GM12878 (cell line): ENCODE results near the gene SFXN2. TPM values are rescaled to one million over a fixed set of nuclear protein-coding genes. Genes with fewer than 3 reads are reported as not detected.

Experiments
- ATAC-seq: fragments of 200-7000 bp; cut with Tn5 transposase; 3 replicates; pipeline ENCODE4 v1.9.1; 2020; ENCODE audit warnings: mild to moderate bottlenecking, moderate library complexity
- BruUV-seq: library from RNA; stranded (reverse); fragments of 400-500 nt; replicated peaks from 2 replicates; lab custom pipeline; 2021; lab: Mats Ljungman, UMichigan
- CTCF ChIA-PET: fragments of 300-600 bp; sonication (Branson Sonifier 250); formaldehyde crosslinking; extraction: SDS; loops from one replicate; lab custom pipeline; 2021; ENCODE audit warnings: inconsistent platforms; lab: Yijun Ruan, JAX
- POLR2A ChIA-PET: fragments of 350-600 bp; formaldehyde crosslinking; extraction: SDS; loops from one replicate; lab custom pipeline; 2021; ENCODE audit warnings: inconsistent platforms; lab: Charles Lee
- RAD21 ChIA-PET: fragments of 300-600 bp; sonication (Branson Sonifier 250); formaldehyde crosslinking; loops from one replicate; lab custom pipeline; 2023; ENCODE audit warnings: antibody characterized with exemption; ENCODE audit not compliant: unreplicated experiment; lab: Charles Lee
- SMC1A ChIA-PET: fragments of 300-600 bp; sonication (Branson Sonifier 250); formaldehyde crosslinking; loops from one replicate; lab custom pipeline; 2023; ENCODE audit not compliant: unreplicated experiment, uncharacterized antibody; lab: Charles Lee
- DNase-seq: peaks from one replicate; pipeline ENCODE4 v3.0.0-alpha.2; 2011; ENCODE audit warnings: low read depth, low spot score
- FAIRE-seq: peaks from 3 replicates; lab custom pipeline; 2011; peaks lifted over from hg19 to GRCh38; lab: Jason Lieb, UNC
- H2AFZ ChIP-seq: 2 replicates; pipeline ENCODE4 v1.6.0; 2011; ENCODE audit warnings: low read depth, low read length, control low read depth; ENCODE audit not compliant: control insufficient read depth
- H3K27ac ChIP-seq: 2 replicates; pipeline ENCODE4 v1.5.1; 2011; ENCODE audit warnings: control low read depth; ENCODE audit not compliant: control insufficient read depth, insufficient read depth
- H3K27me3 ChIP-seq, 2 experiments: replicated peaks in 1 of 2; 2 replicates each; pipeline versions ENCODE4 v1.6.0 to v1.6.1; 2011; ENCODE audit warnings: low read length in 1 of 2; ENCODE audit not compliant: control insufficient read depth in 2 of 2, insufficient read depth in 2 of 2
- H3K36me3 ChIP-seq, 2 experiments: 2 replicates each; pipeline ENCODE4 v1.5.1; 2011; ENCODE audit warnings: low read length in 1 of 2; ENCODE audit not compliant: control insufficient read depth in 2 of 2, insufficient read depth in 2 of 2
- H3K4me1 ChIP-seq: 2 replicates; pipeline ENCODE4 v1.6.1; 2011; ENCODE audit warnings: mild to moderate bottlenecking, low read length, moderate library complexity, mixed read lengths; ENCODE audit not compliant: control insufficient read depth, insufficient read depth
- H3K4me2 ChIP-seq: 2 replicates; pipeline ENCODE4 v1.6.0; 2011; ENCODE audit warnings: control low read depth; ENCODE audit not compliant: control insufficient read depth, insufficient read depth
- H3K4me3 ChIP-seq: fragments of 200-600 bp; sonication (generic); 2 replicates; pipeline ENCODE4 v1.5.1; 2016
- H3K79me2 ChIP-seq: 2 replicates; pipeline ENCODE4 v1.6.0; 2011; ENCODE audit warnings: low read length; ENCODE audit not compliant: control insufficient read depth, insufficient read depth
- H3K9ac ChIP-seq: 2 replicates; pipeline ENCODE4 v1.8.0; 2011; ENCODE audit warnings: low read length, control low read depth, mixed read lengths; ENCODE audit not compliant: control insufficient read depth, insufficient read depth
- H3K9me3 ChIP-seq: replicated peaks from 3 replicates; pipeline ENCODE4 v1.5.1; 2011; ENCODE audit warnings: mild to moderate bottlenecking, low read length; ENCODE audit not compliant: control insufficient read depth, insufficient read depth
- H4K20me1 ChIP-seq: 2 replicates; pipeline ENCODE4 v1.6.0; 2011; ENCODE audit not compliant: control insufficient read depth, insufficient read depth
- CBX3 ChIP-seq: fragments of 200-600 bp; sonication (generic); IDR thresholded peaks from 2 replicates; pipeline ENCODE4 v1.6.1; 2016; ENCODE audit warnings: low read depth, borderline replicate concordance
- ZNF207 ChIP-seq: fragments of 450-650 bp; IDR thresholded peaks from 2 replicates; pipeline ENCODE4 v1.6.1; 2014; ENCODE audit warnings: antibody characterized with exemption, mild to moderate bottlenecking, borderline replicate concordance
- ZNF24 ChIP-seq: fragments of 450-650 bp; IDR thresholded peaks from 2 replicates; pipeline ENCODE4 v1.6.1; 2017; ENCODE audit warnings: antibody characterized with exemption, mild to moderate bottlenecking
- WGBS: methylation state at CpG from one replicate; pipeline ENCODE4 v1.1.6; 2016; ENCODE audit warnings: low lambda C conversion rate; ENCODE audit not compliant: insufficient replicate concordance, insufficient coverage; ENCODE audit errors: missing lambda C conversion rate; 5-methylcytosine and 5-hydroxymethylcytosine counted together
- in situ Hi-C: fragments of 300-500 bp; cut with MboI; formaldehyde crosslinking; loops from 9 replicates; pipeline ENCODE4 v1.14.3; 2018; ENCODE audit warnings: mixed read lengths
- intact Hi-C: fragments of 100-400 bp; cut with micrococcal nuclease; formaldehyde crosslinking; loops from one replicate; pipeline ENCODE4 v1.14.2; 2022; ENCODE audit not compliant: unreplicated experiment
- polyA plus RNA-seq, 11 experiments: library from polyadenylated mRNA; depleted of rRNA in 4 of 11; unstranded in 6 of 11; stranded (reverse) in 5 of 11; fragments of >200 nt; fragmentation: Nextera tagmentation in 4 of 11; fragmentation: Illumina TruSeq in 1 of 11; extraction: Ambion mirVana in 4 of 11; extraction: Trizol in 1 of 11; gene quantifications; 1 replicate in 1 of 11; 2 replicates in 10 of 11; pipeline versions ENCODE4 v1.2.1 to v1.2.3, GENCODE V29; 2011 to 2016; ENCODE audit warnings: inconsistent platforms in 2 of 11, missing spikeins in 2 of 11, low read depth in 1 of 11
- total RNA-seq, 4 experiments: library from RNA; depleted of rRNA in 3 of 4; stranded (reverse); fragments of >200 nt in 3 of 4; fragmentation: Illumina TruSeq in 1 of 4; extraction: Trizol in 1 of 4; gene quantifications; 2 replicates each; pipeline versions ENCODE4 v1.2.1 to v1.2.3, GENCODE V29; 2013 to 2021
- TF ChIP-seq, protein P1 (sequence below): fragments of 450-650 bp; IDR thresholded peaks from 2 replicates; pipeline ENCODE4 v1.6.1; 2016; ENCODE audit warnings: mild to moderate bottlenecking

Gene SFXN2
- total and polyA plus RNA-seq, 10 of the 15 experiments (the other 5 are each of a cell fraction or from before 2014, with no cell fraction given) = 8.8 to 22.5 (median 18.5) TPM

DNA sequence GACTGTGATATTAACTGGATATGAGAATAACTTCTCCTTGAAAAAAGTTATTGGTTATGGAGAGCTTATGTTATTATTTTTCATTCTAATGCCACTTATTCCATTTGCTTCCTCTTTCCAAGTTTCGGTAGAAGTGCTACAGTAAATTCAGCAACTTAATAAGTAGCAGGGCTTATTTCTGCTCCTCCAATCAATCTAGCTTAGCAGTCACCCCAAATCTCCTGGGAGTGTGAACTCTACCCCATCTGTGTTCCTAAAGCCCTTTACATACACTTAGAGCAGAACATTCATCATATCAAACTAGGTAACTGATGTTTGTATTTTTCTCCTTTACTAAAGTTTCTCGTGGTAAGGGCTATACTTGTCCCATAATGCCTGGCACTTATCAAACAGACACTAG, 8.9 kb upstream of the SFXN2 start:
- no peaks in the 10 kb centered on the region for H3K27me3 ChIP-seq
- no peaks in the 10 kb centered on the region for H4K20me1 ChIP-seq
- FAIRE-seq = peak; percentile 18
- ChIA-PET POLR2A (interaction anchor here (0.6 to 1.4 kb wide), 4 partner anchors 8 to 55 kb away, joined by 3 to 5 read pairs (median 3); partner anchors contain the start of gene ARL3), SMC1A (interaction anchor here (1.1 to 1.5 kb wide), 2 partner anchors 31 to 54 kb away, joined by 3 to 5 read pairs; no protein-coding TSS in a partner anchor), RAD21 (no interaction called here), CTCF (interaction anchor here (0.6 kb wide), 1 partner anchor 70 kb away, joined by 3 read pairs; no protein-coding TSS in a partner anchor)
- intact Hi-C loops = no loop called here
- in situ Hi-C loops = no loop called here
- H3K9me3 ChIP-seq = no peaks in the 10 kb centered on the region
- DNase-seq = no peak
- no peak; the same call in 2 of the 3 replicates for ATAC-seq
- H3K9ac ChIP-seq = no peak overlapping the region
- H3K27ac ChIP-seq = no peak overlapping the region
- 60% methylated on average over 2 of the region's 2 CpGs for WGBS
- peaks cover 11% of the 10 kb centered on the region for H3K4me1 ChIP-seq
- H3K36me3 ChIP-seq = peaks cover 0 to 2% of the 10 kb centered on the region in 2 experiments; a peak in 3 of 4 replicates
- no peak overlapping the region for H3K4me3 ChIP-seq
- peaks cover 19% of the 10 kb centered on the region for H3K79me2 ChIP-seq
- H3K4me2 ChIP-seq = no peak overlapping the region; the same call in 1 of the 2 replicates
- BruUV-seq = no TSS peak
- no peak overlapping the region for H2AFZ ChIP-seq
- TF ChIP-seq CBX3 (no peak), ZNF24 (no peak), ZNF207 (no peak)
- TF ChIP-seq, protein P1, sequence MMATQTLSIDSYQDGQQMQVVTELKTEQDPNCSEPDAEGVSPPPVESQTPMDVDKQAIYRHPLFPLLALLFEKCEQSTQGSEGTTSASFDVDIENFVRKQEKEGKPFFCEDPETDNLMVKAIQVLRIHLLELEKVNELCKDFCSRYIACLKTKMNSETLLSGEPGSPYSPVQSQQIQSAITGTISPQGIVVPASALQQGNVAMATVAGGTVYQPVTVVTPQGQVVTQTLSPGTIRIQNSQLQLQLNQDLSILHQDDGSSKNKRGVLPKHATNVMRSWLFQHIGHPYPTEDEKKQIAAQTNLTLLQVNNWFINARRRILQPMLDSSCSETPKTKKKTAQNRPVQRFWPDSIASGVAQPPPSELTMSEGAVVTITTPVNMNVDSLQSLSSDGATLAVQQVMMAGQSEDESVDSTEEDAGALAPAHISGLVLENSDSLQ = no peak
